ENCODE data around the gene WDR73. TPM values are rescaled to one million over a fixed set of nuclear protein-coding genes. Genes with fewer than 3 reads are reported as not detected.

WDR73 gene
- total and polyA plus RNA-seq, 2 donors (not counting 3 experiments of a cell fraction or from before 2014, with no cell fraction given) = 29.0 to 29.1 TPM

GRCh38 chr15:84697236-84697990, 43.3 kb upstream of the WDR73 start:
- intact Hi-C loops (cut with micrococcal nuclease) = loop anchor here (2.0 kb wide), 1 partner anchor 17 kb away; no protein-coding TSS in a partner anchor
- no peak for DNase-seq (ENCODE audit: low read depth, low spot score)
- POLR2A ChIA-PET = interaction anchor here (1.2 kb wide), 1 partner anchor 19 kb away, joined by 6 read pairs; the partner anchor contains the start of gene SEC11A

More at GRCh38 chr15:84697236-84697990, 43.3 kb upstream of the WDR73 start:
- Histone ChIP-seq H4K20me1 (replicated peaks; ENCODE audit: control insufficient read depth, extremely low read depth, insufficient read depth, low read length) (peaks cover 5% of the 10 kb centered on the region), H3K79me2 (ENCODE audit: control insufficient read depth, insufficient read depth, low read length) (peaks cover 89% of the 10 kb centered on the region), H3K9me3 (replicated peaks; ENCODE audit: control insufficient read depth, insufficient read depth, low read length) (no peaks in the 10 kb centered on the region), H3K27me3 (ENCODE audit: control insufficient read depth in 2 of 2, insufficient read depth in 2 of 2, low read length in 2 of 2) (no peaks in the 10 kb centered on the region), H3K4me3 (replicated peaks in 1 of 3; ENCODE audit: insufficient read depth in 1 of 3, low read depth in 1 of 3, low read length in 3 of 3) (no peak overlapping the region), H3K4me2 (ENCODE audit: insufficient read depth, low read length) (no peak overlapping the region), H3K9me1 (replicated peaks; ENCODE audit: control insufficient read depth, extremely low read depth, insufficient read depth, low read length) (no peaks in the 10 kb centered on the region), H3K4me1 (ENCODE audit: control insufficient read depth, extremely low read depth, insufficient read depth, low read length) (no peaks in the 10 kb centered on the region), H3K9ac (replicated peaks; ENCODE audit: extremely low read depth, insufficient read depth, low read length) (no peak overlapping the region), H2AFZ (ENCODE audit: low read depth, low read length) (no peak overlapping the region), H3K27ac (ENCODE audit: insufficient read depth, low read depth, low read length) (no peak overlapping the region), H3K36me3 (ENCODE audit: control insufficient read depth in 2 of 2, extremely low read depth in 1 of 2, insufficient read depth in 2 of 2, low read length in 2 of 2) (no peaks in the 10 kb centered on the region)
- TF ChIP-seq FOS (IDR thresholded peaks at IDR 0.05; ENCODE audit: borderline replicate concordance, insufficient read depth, low read length) = no peak
- TF ChIP-seq POLR2A (IDR thresholded peaks at IDR 0.05; ENCODE audit: low read depth, low read length) = no peak
- TF ChIP-seq EZH2 (IDR thresholded peaks at IDR 0.05; ENCODE audit: borderline replicate concordance, low read depth, low read length, severe bottlenecking) = no peak
- no peak for TF ChIP-seq CTCF (IDR thresholded peaks at IDR 0.05; ENCODE audit: extremely low read depth in 1 of 2, insufficient read depth in 1 of 2, low read depth in 1 of 2, low read length in 2 of 2)
- TF ChIP-seq POLR2AphosphoS5 (IDR thresholded peaks at IDR 0.05; ENCODE audit: insufficient read depth, low read depth, low read length) = no peak
- TF ChIP-seq GATA2 (IDR thresholded peaks at IDR 0.05; ENCODE audit: insufficient read depth, insufficient read length, low read depth, low read length) = no peak
- no peak for TF ChIP-seq JUN (IDR thresholded peaks at IDR 0.05; ENCODE audit: borderline replicate concordance, insufficient read depth, insufficient read length, low read depth)
- no peak for TF ChIP-seq MYC (IDR thresholded peaks at IDR 0.05; ENCODE audit: low read depth, low read length)
- TF ChIP-seq MAX (IDR thresholded peaks at IDR 0.05; ENCODE audit: insufficient read depth, insufficient read length) = no peak
- CTCF ChIA-PET = interaction anchor here (1.0 to 1.5 kb wide), 5 partner anchors 10 to 28 kb away, joined by 3 to 7 read pairs (median 3); no protein-coding TSS in a partner anchor
- no peak for FAIRE-seq
- BruUV-seq (replicated peaks) = no TSS peak
- dilution Hi-C loops (cut with MboI; ENCODE audit: extremely low pct_ligation_motif_present, low sequenced_read_pairs) = no loop called here
